ENCODE data around the gene C19orf44.
"Not testable (repeated sequence)": the region's sequence is repeated elsewhere in the genome, so short reads cannot be mapped to it uniquely, and the experiment has no call there.

C19orf44 gene

GRCh38 chr19:16542910-16543472, 46.8 kb downstream of the C19orf44 start:
- H4K8ac ChIP-seq (ENCODE audit: low read length) = peak overlapping the region; percentile 71
- H3K9ac ChIP-seq (ENCODE audit: low read length) = peak overlapping the region; percentile 99
- H3K4me1 ChIP-seq (ENCODE audit: control insufficient read depth, insufficient read depth, low read depth, low read length) = peaks cover 9% of the 10 kb centered on the region
- WGBS = 6% methylated on average over 14 of the region's 15 CpGs
- H3K23ac ChIP-seq (ENCODE audit: low read length in 2 of 2) = peak overlapping the region in 1 of 2 experiments; percentile 96
- H3K4ac ChIP-seq (ENCODE audit: low read depth in 1 of 2, low read length in 2 of 2) = peak overlapping the region; percentile 88 to 96
- peak overlapping the region; percentile 54 for H2BK5ac ChIP-seq (ENCODE audit: low read depth, low read length, poor library complexity, severe bottlenecking)
- peak overlapping the region; percentile 68 for H4K91ac ChIP-seq (ENCODE audit: low read length)
- H3K36me3 ChIP-seq (ENCODE audit: control insufficient read depth in 1 of 2, insufficient read depth in 2 of 2, low read depth in 1 of 2, low read length in 2 of 2) = peaks cover 15 to 32% of the 10 kb centered on the region in 2 experiments
- H2BK120ac ChIP-seq (ENCODE audit: low read depth, low read length) = no peak overlapping the region
- H3K27ac ChIP-seq (ENCODE audit: low read length, poor library complexity, severe bottlenecking) = peak overlapping the region; percentile 45
- peak overlapping the region; percentile 82 for H3K4me2 ChIP-seq (ENCODE audit: low read length, poor library complexity, severe bottlenecking)
- peaks cover 5% of the 10 kb centered on the region for H3K79me1 ChIP-seq (replicated peaks; ENCODE audit: low read length, poor library complexity, severe bottlenecking)
- no peak overlapping the region for H2BK12ac ChIP-seq (ENCODE audit: low read length in 2 of 2)
- H2BK15ac ChIP-seq (ENCODE audit: low read depth, poor library complexity, severe bottlenecking) = peak overlapping the region; percentile 40
- H2AFZ ChIP-seq (ENCODE audit: low read depth, low read length) = peak overlapping the region; percentile 72
- no peak overlapping the region for H3K14ac ChIP-seq (ENCODE audit: low read length in 2 of 2)
- H3K27me3 ChIP-seq (ENCODE audit: control insufficient read depth in 1 of 2, insufficient read depth in 1 of 2, low read length in 2 of 2) = no peaks in the 10 kb centered on the region
- peak; percentile 29 for DNase-seq
- H3K9me3 ChIP-seq (ENCODE audit: control insufficient read depth, low read length) = no peaks in the 10 kb centered on the region
- peak overlapping the region; percentile 93 to 99 for H3K4me3 ChIP-seq (ENCODE audit: insufficient read depth in 1 of 2, low read depth in 1 of 2, low read length in 2 of 2)
- H3K18ac ChIP-seq (ENCODE audit: low read depth in 1 of 2, low read length in 2 of 2) = peak overlapping the region; percentile 69 to 73
- peak overlapping the region; percentile 35 for H2AK5ac ChIP-seq (ENCODE audit: low read length, severe bottlenecking)

DNA sequence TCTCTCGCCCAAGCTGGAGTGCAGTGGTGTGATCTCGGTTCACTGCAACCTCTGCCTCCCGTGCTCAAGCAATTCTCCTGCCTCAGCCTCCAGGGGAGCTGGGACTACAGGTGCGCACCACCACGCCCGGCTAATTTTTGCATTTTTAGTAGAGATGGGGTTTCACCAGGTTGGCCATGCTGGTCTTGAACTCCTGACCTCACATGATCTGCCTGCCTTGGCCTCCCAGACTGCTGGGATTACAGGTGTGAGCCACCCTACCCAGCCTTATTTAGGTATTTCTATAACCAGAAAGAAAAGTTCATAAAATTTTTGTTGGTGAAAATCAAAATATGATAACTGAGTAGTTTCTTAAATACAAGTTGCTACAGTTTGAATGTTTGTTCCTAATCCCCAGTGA, 47.5 kb downstream of the C19orf44 start:
- not testable (repeated sequence) for H2BK5ac ChIP-seq (ENCODE audit: low read depth, low read length, poor library complexity, severe bottlenecking); H2BK12ac ChIP-seq (ENCODE audit: low read length in 2 of 2); H3K79me1 ChIP-seq (replicated peaks; ENCODE audit: low read length, poor library complexity, severe bottlenecking); H4K91ac ChIP-seq (ENCODE audit: low read length); H2BK15ac ChIP-seq (ENCODE audit: low read depth, poor library complexity, severe bottlenecking); H2AFZ ChIP-seq (ENCODE audit: low read depth, low read length); H3K27me3 ChIP-seq (ENCODE audit: control insufficient read depth in 1 of 2, insufficient read depth in 1 of 2, low read length in 2 of 2); H3K4ac ChIP-seq (ENCODE audit: low read depth in 1 of 2, low read length in 2 of 2); H3K18ac ChIP-seq (ENCODE audit: low read depth in 1 of 2, low read length in 2 of 2); H3K14ac ChIP-seq (ENCODE audit: low read length in 2 of 2); H3K4me2 ChIP-seq (ENCODE audit: low read length, poor library complexity, severe bottlenecking); DNase-seq; H3K23ac ChIP-seq (ENCODE audit: low read length in 2 of 2); H2BK120ac ChIP-seq (ENCODE audit: low read depth, low read length); H3K9me3 ChIP-seq (ENCODE audit: control insufficient read depth, low read length); H2AK5ac ChIP-seq (ENCODE audit: low read length, severe bottlenecking); H3K27ac ChIP-seq (ENCODE audit: low read length, poor library complexity, severe bottlenecking); H3K4me1 ChIP-seq (ENCODE audit: control insufficient read depth, insufficient read depth, low read depth, low read length); H4K8ac ChIP-seq (ENCODE audit: low read length)
- 90% methylated on average over 6 of the region's 6 CpGs for WGBS
- peak overlapping the region in 1 of 2 experiments; percentile 99 for H3K4me3 ChIP-seq (ENCODE audit: insufficient read depth in 1 of 2, low read depth in 1 of 2, low read length in 2 of 2)
- peaks cover 9 to 26% of the 10 kb centered on the region in 2 experiments for H3K36me3 ChIP-seq (ENCODE audit: control insufficient read depth in 1 of 2, insufficient read depth in 2 of 2, low read depth in 1 of 2, low read length in 2 of 2)
- H3K9ac ChIP-seq (ENCODE audit: low read length) = peak overlapping the region; percentile 99

- no peak overlapping the region for H2BK15ac ChIP-seq (ENCODE audit: low read depth, poor library complexity, severe bottlenecking)
- H2BK12ac ChIP-seq (ENCODE audit: low read length in 2 of 2) = no peak overlapping the region
- H3K4me2 ChIP-seq (ENCODE audit: low read length, poor library complexity, severe bottlenecking) = no peak overlapping the region
- no peak overlapping the region for H2AK5ac ChIP-seq (ENCODE audit: low read length, severe bottlenecking)
- no peak overlapping the region for H4K91ac ChIP-seq (ENCODE audit: low read length)
- WGBS = 96% methylated on average over 9 of the region's 11 CpGs
- H3K14ac ChIP-seq (ENCODE audit: low read length in 2 of 2) = no peak overlapping the region
- no peak overlapping the region for H3K9ac ChIP-seq (ENCODE audit: low read length)
- H3K27ac ChIP-seq (ENCODE audit: low read length, poor library complexity, severe bottlenecking) = no peak overlapping the region
- peak overlapping the region; percentile 71 for H4K8ac ChIP-seq (ENCODE audit: low read length)
- DNase-seq = no peak
- peaks cover 9% of the 10 kb centered on the region for H3K4me1 ChIP-seq (ENCODE audit: control insufficient read depth, insufficient read depth, low read depth, low read length)
- no peak overlapping the region for H3K23ac ChIP-seq (ENCODE audit: low read length in 2 of 2)
- no peak overlapping the region for H2BK120ac ChIP-seq (ENCODE audit: low read depth, low read length)
- peaks cover 6% of the 10 kb centered on the region for H3K79me1 ChIP-seq (replicated peaks; ENCODE audit: low read length, poor library complexity, severe bottlenecking)
- H3K9me3 ChIP-seq (ENCODE audit: control insufficient read depth, low read length) = no peaks in the 10 kb centered on the region
- no peak overlapping the region for H2BK5ac ChIP-seq (ENCODE audit: low read depth, low read length, poor library complexity, severe bottlenecking)
- no peak overlapping the region for H3K4ac ChIP-seq (ENCODE audit: low read depth in 1 of 2, low read length in 2 of 2)
- H3K4me3 ChIP-seq (ENCODE audit: insufficient read depth in 1 of 2, low read depth in 1 of 2, low read length in 2 of 2) = no peak overlapping the region
- no peak overlapping the region for H3K18ac ChIP-seq (ENCODE audit: low read depth in 1 of 2, low read length in 2 of 2)
- no peaks in the 10 kb centered on the region for H3K27me3 ChIP-seq (ENCODE audit: control insufficient read depth in 1 of 2, insufficient read depth in 1 of 2, low read length in 2 of 2)
- H2AFZ ChIP-seq (ENCODE audit: low read depth, low read length) = no peak overlapping the region
- H3K36me3 ChIP-seq (ENCODE audit: control insufficient read depth in 1 of 2, insufficient read depth in 2 of 2, low read depth in 1 of 2, low read length in 2 of 2) = peaks cover 3 to 18% of the 10 kb centered on the region in 2 experiments
These were observed 48.5 kb downstream of the C19orf44 start for GRCh38 chr19:16544473-16545231.

DNA sequence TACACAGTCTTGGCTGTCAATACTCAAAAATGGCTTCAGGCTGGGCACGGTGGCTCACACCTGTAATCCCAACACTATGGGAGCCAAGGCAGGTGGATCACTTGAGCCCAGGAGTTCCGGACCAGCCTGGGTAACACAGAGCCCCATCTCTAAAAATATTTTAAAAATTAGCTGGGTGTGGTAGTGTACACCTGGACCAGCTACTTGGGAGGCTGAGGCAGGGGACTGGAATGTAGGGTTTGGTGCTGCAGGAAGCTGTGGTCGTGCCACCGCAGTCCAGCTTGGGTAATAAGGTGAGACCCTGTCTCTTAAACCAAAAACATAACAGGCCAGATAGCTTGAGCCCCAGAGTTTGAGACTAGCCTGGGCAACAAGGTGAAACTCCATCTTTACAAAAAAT, 52.8 kb downstream of the C19orf44 start:
- Histone ChIP-seq H2BK5ac (ENCODE audit: low read depth, low read length, poor library complexity, severe bottlenecking) (no peak overlapping the region), H3K14ac (ENCODE audit: low read length in 2 of 2) (no peak overlapping the region), H2BK15ac (ENCODE audit: low read depth, poor library complexity, severe bottlenecking) (no peak overlapping the region), H3K4me2 (ENCODE audit: low read length, poor library complexity, severe bottlenecking) (no peak overlapping the region), H3K36me3 (ENCODE audit: control insufficient read depth in 1 of 2, insufficient read depth in 2 of 2, low read depth in 1 of 2, low read length in 2 of 2) (peaks cover 28 to 32% of the 10 kb centered on the region in 2 experiments), H4K8ac (ENCODE audit: low read length) (no peak overlapping the region), H3K9ac (ENCODE audit: low read length) (no peak overlapping the region), H2AFZ (ENCODE audit: low read depth, low read length) (no peak overlapping the region), H3K23ac (ENCODE audit: low read length in 2 of 2) (no peak overlapping the region), H3K27ac (ENCODE audit: low read length, poor library complexity, severe bottlenecking) (no peak overlapping the region), H3K4me3 (ENCODE audit: insufficient read depth in 1 of 2, low read depth in 1 of 2, low read length in 2 of 2) (no peak overlapping the region), H2BK120ac (ENCODE audit: low read depth, low read length) (no peak overlapping the region), H3K4ac (ENCODE audit: low read depth in 1 of 2, low read length in 2 of 2) (no peak overlapping the region), H2AK5ac (ENCODE audit: low read length, severe bottlenecking) (no peak overlapping the region), H3K18ac (ENCODE audit: low read depth in 1 of 2, low read length in 2 of 2) (no peak overlapping the region), H3K4me1 (ENCODE audit: control insufficient read depth, insufficient read depth, low read depth, low read length) (no peaks in the 10 kb centered on the region), H2BK12ac (ENCODE audit: low read length in 2 of 2) (no peak overlapping the region), H3K27me3 (ENCODE audit: control insufficient read depth in 1 of 2, insufficient read depth in 1 of 2, low read length in 2 of 2) (no peaks in the 10 kb centered on the region), H3K9me3 (ENCODE audit: control insufficient read depth, low read length) (no peaks in the 10 kb centered on the region), H4K91ac (ENCODE audit: low read length) (no peak overlapping the region), H3K79me1 (replicated peaks; ENCODE audit: low read length, poor library complexity, severe bottlenecking) (peaks cover 24% of the 10 kb centered on the region)
- 90% methylated on average over 2 of the region's 4 CpGs for WGBS
- DNase-seq = no peak
